ENCODE measurements around the gene TESMIN. TPM values are rescaled to one million over a fixed set of nuclear protein-coding genes. Genes with fewer than 3 reads are reported as not detected.

Gene TESMIN
- total and polyA plus RNA-seq, 2 of the 13 experiments (the other 11 are each of a cell fraction or from before 2014, with no cell fraction given): 0.15 to 0.45 TPM

DNA sequence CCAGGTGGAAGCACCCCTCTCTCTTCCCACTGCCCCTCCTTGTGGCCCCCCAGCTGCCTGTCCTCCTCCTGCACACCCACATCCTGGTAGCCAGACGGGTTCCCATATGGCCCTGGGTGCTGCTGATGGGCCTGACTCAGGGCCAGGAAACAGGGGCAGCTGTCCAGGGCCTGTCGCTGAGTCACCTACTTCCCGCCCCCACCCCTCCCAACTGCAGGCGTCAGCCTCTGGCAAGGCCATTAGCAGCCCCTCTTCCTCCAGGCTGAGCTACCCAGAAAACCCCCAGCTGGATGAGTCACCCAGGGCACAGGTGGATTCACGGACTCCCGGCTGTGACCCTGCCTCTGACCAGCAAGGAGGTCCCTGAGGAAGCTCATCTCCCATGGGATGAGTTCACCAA is 73.9 kb downstream of the TESMIN start:
- FAIRE-seq (no peak), ATAC-seq (peak; percentile 81), DNase-seq (ENCODE audit: low spot score) (peak; percentile 51)
- H3K4me3 ChIP-seq (replicated peaks in 1 of 3; ENCODE audit: insufficient read depth in 1 of 3, low read depth in 2 of 3, low read length in 3 of 3): no peak overlapping the region
- CTCF ChIA-PET (ENCODE audit: low intra/inter-chr PET ratio, low total read pairs): no interaction called here
- H3K9me3 ChIP-seq (ENCODE audit: low read length): no peaks in the 10 kb centered on the region
- intact Hi-C loops (cut with micrococcal nuclease; ENCODE audit: unreplicated experiment) (no loop called here), in situ Hi-C loops (cut with HindIII; ENCODE audit: extremely low pct_ligation_motif_present, low pct_unique_long_range_greater_than_20kb) (no loop called here)
- no peaks in the 10 kb centered on the region for H3K4me1 ChIP-seq (ENCODE audit: insufficient read depth, low read length)
- H2AFZ ChIP-seq (ENCODE audit: low read length): no peak overlapping the region
- H3K79me2 ChIP-seq (ENCODE audit: insufficient read depth, low read length): no peaks in the 10 kb centered on the region
- H3K4me2 ChIP-seq (ENCODE audit: low read depth, low read length): no peak overlapping the region
- no peak overlapping the region for H3K27ac ChIP-seq (ENCODE audit: extremely low read length, insufficient read depth, low read length)
- no peak overlapping the region for H3K9ac ChIP-seq (ENCODE audit: insufficient read depth, low read depth, low read length)
- 0% methylated on average over 3 of the region's 6 CpGs for WGBS (ENCODE audit: low lambda C conversion rate)
- POLR2A ChIA-PET: no interaction called here
- no peaks in the 10 kb centered on the region for H3K36me3 ChIP-seq (replicated peaks in 1 of 2; ENCODE audit: control insufficient read depth in 1 of 2, insufficient read depth in 2 of 2, low read length in 2 of 2)
- BruUV-seq (replicated peaks): no TSS peak
- TF ChIP-seq ETV5 (CRISPR knock-in tag; IDR thresholded peaks at IDR 0.05; ENCODE audit: borderline replicate concordance): peak; percentile 14; the same call in 1 of the 2 replicates
- TF ChIP-seq GABPB1 (CRISPR knock-in tag; IDR thresholded peaks at IDR 0.05): 0 out of 2 replicates have a peak, but pooled peaks have one; percentile 23
- TF ChIP-seq FOSL2 (CRISPR knock-in tag; IDR thresholded peaks at IDR 0.05): peak; percentile 83
- TF ChIP-seq GTF2F1 (IDR thresholded peaks at IDR 0.05; ENCODE audit: low read length): no peak
- TF ChIP-seq MAZ (IDR thresholded peaks at IDR 0.05; ENCODE audit: borderline replicate concordance, low read depth, low read length): 0 out of 2 replicates have a peak, but pooled peaks have one; percentile 22
- TF ChIP-seq MAZ (CRISPR knock-in tag; IDR thresholded peaks at IDR 0.05; ENCODE audit: low read depth): no peak
- TF ChIP-seq, protein P1, sequence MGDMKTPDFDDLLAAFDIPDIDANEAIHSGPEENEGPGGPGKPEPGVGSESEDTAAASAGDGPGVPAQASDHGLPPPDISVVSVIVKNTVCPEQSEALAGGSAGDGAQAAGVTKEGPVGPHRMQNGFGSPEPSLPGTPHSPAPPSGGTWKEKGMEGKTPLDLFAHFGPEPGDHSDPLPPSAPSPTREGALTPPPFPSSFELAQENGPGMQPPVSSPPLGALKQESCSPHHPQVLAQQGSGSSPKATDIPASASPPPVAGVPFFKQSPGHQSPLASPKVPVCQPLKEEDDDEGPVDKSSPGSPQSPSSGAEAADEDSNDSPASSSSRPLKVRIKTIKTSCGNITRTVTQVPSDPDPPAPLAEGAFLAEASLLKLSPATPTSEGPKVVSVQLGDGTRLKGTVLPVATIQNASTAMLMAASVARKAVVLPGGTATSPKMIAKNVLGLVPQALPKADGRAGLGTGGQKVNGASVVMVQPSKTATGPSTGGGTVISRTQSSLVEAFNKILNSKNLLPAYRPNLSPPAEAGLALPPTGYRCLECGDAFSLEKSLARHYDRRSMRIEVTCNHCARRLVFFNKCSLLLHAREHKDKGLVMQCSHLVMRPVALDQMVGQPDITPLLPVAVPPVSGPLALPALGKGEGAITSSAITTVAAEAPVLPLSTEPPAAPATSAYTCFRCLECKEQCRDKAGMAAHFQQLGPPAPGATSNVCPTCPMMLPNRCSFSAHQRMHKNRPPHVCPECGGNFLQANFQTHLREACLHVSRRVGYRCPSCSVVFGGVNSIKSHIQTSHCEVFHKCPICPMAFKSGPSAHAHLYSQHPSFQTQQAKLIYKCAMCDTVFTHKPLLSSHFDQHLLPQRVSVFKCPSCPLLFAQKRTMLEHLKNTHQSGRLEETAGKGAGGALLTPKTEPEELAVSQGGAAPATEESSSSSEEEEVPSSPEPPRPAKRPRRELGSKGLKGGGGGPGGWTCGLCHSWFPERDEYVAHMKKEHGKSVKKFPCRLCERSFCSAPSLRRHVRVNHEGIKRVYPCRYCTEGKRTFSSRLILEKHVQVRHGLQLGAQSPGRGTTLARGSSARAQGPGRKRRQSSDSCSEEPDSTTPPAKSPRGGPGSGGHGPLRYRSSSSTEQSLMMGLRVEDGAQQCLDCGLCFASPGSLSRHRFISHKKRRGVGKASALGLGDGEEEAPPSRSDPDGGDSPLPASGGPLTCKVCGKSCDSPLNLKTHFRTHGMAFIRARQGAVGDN (CRISPR knock-in tag; IDR thresholded peaks at IDR 0.05): peak; percentile 31; the same call in 1 of the 2 replicates
- TF ChIP-seq, protein P2, sequence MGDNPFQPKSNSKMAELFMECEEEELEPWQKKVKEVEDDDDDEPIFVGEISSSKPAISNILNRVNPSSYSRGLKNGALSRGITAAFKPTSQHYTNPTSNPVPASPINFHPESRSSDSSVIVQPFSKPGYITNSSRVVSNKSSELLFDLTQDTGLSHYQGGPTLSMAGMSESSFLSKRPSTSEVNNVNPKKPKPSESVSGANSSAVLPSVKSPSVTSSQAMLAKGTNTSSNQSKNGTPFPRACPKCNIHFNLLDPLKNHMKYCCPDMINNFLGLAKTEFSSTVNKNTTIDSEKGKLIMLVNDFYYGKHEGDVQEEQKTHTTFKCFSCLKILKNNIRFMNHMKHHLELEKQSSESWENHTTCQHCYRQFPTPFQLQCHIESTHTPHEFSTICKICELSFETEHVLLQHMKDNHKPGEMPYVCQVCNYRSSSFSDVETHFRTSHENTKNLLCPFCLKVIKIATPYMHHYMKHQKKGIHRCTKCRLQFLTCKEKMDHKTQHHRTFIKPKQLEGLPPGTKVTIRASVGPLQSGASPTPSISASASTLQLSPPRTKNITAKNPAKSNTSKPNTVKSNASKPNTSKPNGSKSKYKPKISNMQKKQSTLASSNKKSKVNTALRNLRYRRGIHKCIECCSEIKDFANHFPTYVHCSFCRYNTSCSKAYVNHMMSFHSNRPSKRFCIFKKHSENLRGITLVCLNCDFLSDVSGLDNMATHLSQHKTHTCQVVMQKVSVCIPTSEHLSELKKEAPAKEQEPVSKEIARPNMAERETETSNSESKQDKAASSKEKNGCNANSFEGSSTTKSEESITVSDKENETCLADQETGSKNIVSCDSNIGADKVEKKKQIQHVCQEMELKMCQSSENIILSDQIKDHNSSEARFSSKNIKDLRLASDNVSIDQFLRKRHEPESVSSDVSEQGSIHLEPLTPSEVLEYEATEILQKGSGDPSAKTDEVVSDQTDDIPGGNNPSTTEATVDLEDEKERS (CRISPR knock-in tag; IDR thresholded peaks at IDR 0.05): no peak
- no peak for TF ChIP-seq ZNF34 (CRISPR knock-in tag; IDR thresholded peaks at IDR 0.05; ENCODE audit: borderline replicate concordance)
- TF ChIP-seq MEIS1 (CRISPR knock-in tag; IDR thresholded peaks at IDR 0.05; ENCODE audit: borderline replicate concordance): no peak
- TF ChIP-seq ZNF670 (CRISPR knock-in tag; IDR thresholded peaks at IDR 0.05; ENCODE audit: borderline replicate concordance): no peak
- no peak for TF ChIP-seq PRPF4 (IDR thresholded peaks at IDR 0.05; ENCODE audit: low read depth, low read length, poor library complexity, severe bottlenecking)
- peak; percentile 10; the same call in 1 of the 2 replicates for TF ChIP-seq CREB1 (IDR thresholded peaks at IDR 0.05)
- no peak for TF ChIP-seq CREB1 (CRISPR knock-in tag; IDR thresholded peaks at IDR 0.05)
- peaks cover 1 to 19% of the 10 kb centered on the region in 2 experiments for H3K27me3 ChIP-seq (ENCODE audit: control insufficient read depth in 1 of 2, insufficient read depth in 2 of 2, low read length in 2 of 2)
- H4K20me1 ChIP-seq (ENCODE audit: insufficient read depth, low read length): no peaks in the 10 kb centered on the region

Measured in HepG2 (cell line).